ENCODE measurements around the gene E4F1.

DNA sequence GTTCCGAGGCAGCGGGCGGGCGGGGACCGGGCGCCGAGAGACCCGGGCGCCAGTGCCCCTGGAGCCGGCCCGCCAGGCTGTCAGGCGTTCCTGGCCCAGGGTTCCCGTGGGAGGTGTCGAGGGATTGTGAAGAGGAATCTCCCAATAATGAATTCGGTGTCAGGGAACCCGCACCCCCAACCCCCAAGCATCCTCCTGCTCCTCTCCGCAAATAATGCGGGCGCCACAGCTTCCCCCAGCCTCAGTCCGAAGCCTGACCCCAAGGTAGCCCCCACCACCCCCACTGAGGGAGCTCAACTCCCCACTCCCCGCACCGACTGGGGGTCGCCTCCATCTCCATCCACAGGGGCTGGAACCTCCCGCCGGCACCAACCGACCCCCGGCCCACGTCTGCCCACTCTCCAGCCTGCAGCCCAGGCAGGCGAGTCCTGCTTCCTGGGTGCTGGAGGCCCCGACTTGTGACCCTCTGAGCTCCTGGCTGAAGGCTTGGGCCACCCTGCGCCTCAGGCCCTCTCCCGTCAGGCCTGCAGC is 26.3 kb upstream of the E4F1 start:
- TF ChIP-seq, protein P1, sequence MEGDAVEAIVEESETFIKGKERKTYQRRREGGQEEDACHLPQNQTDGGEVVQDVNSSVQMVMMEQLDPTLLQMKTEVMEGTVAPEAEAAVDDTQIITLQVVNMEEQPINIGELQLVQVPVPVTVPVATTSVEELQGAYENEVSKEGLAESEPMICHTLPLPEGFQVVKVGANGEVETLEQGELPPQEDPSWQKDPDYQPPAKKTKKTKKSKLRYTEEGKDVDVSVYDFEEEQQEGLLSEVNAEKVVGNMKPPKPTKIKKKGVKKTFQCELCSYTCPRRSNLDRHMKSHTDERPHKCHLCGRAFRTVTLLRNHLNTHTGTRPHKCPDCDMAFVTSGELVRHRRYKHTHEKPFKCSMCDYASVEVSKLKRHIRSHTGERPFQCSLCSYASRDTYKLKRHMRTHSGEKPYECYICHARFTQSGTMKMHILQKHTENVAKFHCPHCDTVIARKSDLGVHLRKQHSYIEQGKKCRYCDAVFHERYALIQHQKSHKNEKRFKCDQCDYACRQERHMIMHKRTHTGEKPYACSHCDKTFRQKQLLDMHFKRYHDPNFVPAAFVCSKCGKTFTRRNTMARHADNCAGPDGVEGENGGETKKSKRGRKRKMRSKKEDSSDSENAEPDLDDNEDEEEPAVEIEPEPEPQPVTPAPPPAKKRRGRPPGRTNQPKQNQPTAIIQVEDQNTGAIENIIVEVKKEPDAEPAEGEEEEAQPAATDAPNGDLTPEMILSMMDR (IDR thresholded peaks at IDR 0.05), result no peak
- peak; percentile 75 for TF ChIP-seq EZH2 (IDR thresholded peaks at IDR 0.05; ENCODE audit: borderline replicate concordance, insufficient read depth, low read depth, low read length, poor library complexity, severe bottlenecking)

All from B cell (primary cell).